Measurements from ENCODE around the gene FBXL7.

GRCh38 chr5:15515229-15515628 is 15.2 kb downstream of the FBXL7 start:
- TF ChIP-seq CTCF (IDR thresholded peaks at IDR 0.05), result no peak
- TF ChIP-seq EZH2phosphoT487 (IDR thresholded peaks at IDR 0.05), result no peak
- no peak for TF ChIP-seq EZH2 (IDR thresholded peaks at IDR 0.05)
